ENCODE data around the gene TRAPPC10.

DNA sequence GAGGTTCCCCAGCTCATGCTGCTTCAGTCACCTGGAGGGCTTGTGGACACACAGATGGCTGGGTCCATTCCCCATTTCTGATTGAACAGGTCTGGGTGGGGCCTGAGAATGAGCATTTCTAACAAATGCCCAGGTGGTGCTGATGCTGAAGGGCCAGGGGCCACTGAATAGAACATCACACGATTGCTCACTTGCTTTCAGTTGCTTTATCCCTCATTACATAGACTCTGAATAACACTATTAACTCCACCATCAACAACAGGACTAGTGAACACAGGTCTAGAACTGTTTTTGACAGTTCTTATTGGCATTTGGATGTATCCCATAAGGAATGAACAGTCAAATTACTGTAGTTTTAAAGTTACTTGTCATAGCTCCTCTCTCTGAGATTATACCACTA is 12.1 kb downstream of the TRAPPC10 start:
- TF ChIP-seq YY1 (IDR thresholded peaks at IDR 0.05; ENCODE audit: insufficient read depth, insufficient read length): no peak
- no peak for TF ChIP-seq ZNF274 (IDR thresholded peaks at IDR 0.05; ENCODE audit: low read depth, low read length)
- no peak for TF ChIP-seq SUZ12 (IDR thresholded peaks at IDR 0.05; ENCODE audit: extremely low read depth, insufficient read depth, insufficient read length)

All from NT2/D1 (cell line).